Neural cell (in vitro differentiated cells): Measurements from ENCODE around the gene NECTIN1.

Source experiments
- EP300 ChIP-seq: fragments of 450-650 bp; conservative IDR thresholded peaks from 2 replicates; pipeline ENCODE4 v1.6.1; 2014; ENCODE audit warnings: antibody characterized with exemption, mild to moderate bottlenecking, moderate library complexity; ENCODE audit not compliant: poor library complexity, severe bottlenecking
- EZH2 ChIP-seq: fragments of 200-600, 300-800 bp; shearing (Covaris generic), sonication (generic); IDR thresholded peaks from 2 replicates; pipeline ENCODE4 v1.6.1; 2014; ENCODE audit warnings: antibody characterized with exemption, low read length, borderline replicate concordance, mild to moderate bottlenecking; ENCODE audit not compliant: insufficient read depth, poor library complexity, severe bottlenecking
- MXI1 ChIP-seq: fragments of 450-650 bp; conservative IDR thresholded peaks from 2 replicates; pipeline ENCODE4 v1.6.1; 2014; ENCODE audit warnings: antibody characterized with exemption, mild to moderate bottlenecking; ENCODE audit not compliant: poor library complexity, severe bottlenecking
- POLR2AphosphoS5 ChIP-seq: IDR thresholded peaks from 2 replicates; pipeline ENCODE4 v1.6.1; 2012
- RAD21 ChIP-seq: fragments of 450-650 bp; conservative IDR thresholded peaks from 2 replicates; pipeline ENCODE4 v1.6.1; 2014; ENCODE audit warnings: antibody characterized with exemption, mild to moderate bottlenecking, moderate library complexity
- TF ChIP-seq, protein P1 (sequence below): fragments of 450-650 bp; IDR thresholded peaks from 2 replicates; pipeline ENCODE4 v1.5.1; 2014; ENCODE audit warnings: antibody characterized with exemption, mild to moderate bottlenecking, moderate library complexity; ENCODE audit not compliant: poor library complexity, severe bottlenecking
- TF ChIP-seq, protein P2 (sequence below): IDR thresholded peaks from 2 replicates; pipeline ENCODE4 v1.6.1; 2012; ENCODE audit warnings: borderline replicate concordance

DNA sequence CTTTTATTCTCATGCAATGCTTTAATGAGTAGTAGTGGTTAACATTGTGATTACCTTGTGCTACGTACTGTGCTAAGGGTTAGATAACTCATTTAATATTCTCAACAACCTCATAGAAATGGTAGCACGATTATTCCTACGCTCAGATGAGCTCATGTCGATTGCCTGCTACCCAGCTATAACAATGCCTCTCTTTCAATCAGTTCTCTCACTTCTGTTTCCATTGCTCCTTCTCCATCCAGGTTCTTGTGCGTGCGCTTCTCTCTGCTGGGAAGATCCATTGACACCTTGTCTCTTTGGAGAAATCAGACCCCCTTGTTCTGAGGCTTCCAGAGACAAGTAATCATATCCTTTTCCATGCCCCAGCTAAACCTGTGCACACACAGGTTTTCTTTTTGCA lies 120.8 kb downstream of the NECTIN1 start:
- TF ChIP-seq, protein P1, sequence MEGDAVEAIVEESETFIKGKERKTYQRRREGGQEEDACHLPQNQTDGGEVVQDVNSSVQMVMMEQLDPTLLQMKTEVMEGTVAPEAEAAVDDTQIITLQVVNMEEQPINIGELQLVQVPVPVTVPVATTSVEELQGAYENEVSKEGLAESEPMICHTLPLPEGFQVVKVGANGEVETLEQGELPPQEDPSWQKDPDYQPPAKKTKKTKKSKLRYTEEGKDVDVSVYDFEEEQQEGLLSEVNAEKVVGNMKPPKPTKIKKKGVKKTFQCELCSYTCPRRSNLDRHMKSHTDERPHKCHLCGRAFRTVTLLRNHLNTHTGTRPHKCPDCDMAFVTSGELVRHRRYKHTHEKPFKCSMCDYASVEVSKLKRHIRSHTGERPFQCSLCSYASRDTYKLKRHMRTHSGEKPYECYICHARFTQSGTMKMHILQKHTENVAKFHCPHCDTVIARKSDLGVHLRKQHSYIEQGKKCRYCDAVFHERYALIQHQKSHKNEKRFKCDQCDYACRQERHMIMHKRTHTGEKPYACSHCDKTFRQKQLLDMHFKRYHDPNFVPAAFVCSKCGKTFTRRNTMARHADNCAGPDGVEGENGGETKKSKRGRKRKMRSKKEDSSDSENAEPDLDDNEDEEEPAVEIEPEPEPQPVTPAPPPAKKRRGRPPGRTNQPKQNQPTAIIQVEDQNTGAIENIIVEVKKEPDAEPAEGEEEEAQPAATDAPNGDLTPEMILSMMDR: no peak
- no peak for TF ChIP-seq EZH2
- TF ChIP-seq POLR2AphosphoS5: no peak
- TF ChIP-seq RAD21: no peak
- TF ChIP-seq MXI1: no peak
- no peak for TF ChIP-seq EP300
- TF ChIP-seq, protein P2, sequence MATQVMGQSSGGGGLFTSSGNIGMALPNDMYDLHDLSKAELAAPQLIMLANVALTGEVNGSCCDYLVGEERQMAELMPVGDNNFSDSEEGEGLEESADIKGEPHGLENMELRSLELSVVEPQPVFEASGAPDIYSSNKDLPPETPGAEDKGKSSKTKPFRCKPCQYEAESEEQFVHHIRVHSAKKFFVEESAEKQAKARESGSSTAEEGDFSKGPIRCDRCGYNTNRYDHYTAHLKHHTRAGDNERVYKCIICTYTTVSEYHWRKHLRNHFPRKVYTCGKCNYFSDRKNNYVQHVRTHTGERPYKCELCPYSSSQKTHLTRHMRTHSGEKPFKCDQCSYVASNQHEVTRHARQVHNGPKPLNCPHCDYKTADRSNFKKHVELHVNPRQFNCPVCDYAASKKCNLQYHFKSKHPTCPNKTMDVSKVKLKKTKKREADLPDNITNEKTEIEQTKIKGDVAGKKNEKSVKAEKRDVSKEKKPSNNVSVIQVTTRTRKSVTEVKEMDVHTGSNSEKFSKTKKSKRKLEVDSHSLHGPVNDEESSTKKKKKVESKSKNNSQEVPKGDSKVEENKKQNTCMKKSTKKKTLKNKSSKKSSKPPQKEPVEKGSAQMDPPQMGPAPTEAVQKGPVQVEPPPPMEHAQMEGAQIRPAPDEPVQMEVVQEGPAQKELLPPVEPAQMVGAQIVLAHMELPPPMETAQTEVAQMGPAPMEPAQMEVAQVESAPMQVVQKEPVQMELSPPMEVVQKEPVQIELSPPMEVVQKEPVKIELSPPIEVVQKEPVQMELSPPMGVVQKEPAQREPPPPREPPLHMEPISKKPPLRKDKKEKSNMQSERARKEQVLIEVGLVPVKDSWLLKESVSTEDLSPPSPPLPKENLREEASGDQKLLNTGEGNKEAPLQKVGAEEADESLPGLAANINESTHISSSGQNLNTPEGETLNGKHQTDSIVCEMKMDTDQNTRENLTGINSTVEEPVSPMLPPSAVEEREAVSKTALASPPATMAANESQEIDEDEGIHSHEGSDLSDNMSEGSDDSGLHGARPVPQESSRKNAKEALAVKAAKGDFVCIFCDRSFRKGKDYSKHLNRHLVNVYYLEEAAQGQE: no peak
